GM10248 (cell line): ENCODE results near the gene FMO1.
"Not testable (repeated sequence)": the region's sequence is repeated elsewhere in the genome, so short reads cannot be mapped to it uniquely, and the experiment has no call there.

ENCODE experiments used
- CTCF ChIA-PET: fragments of 300-600 bp; sonication (Branson Sonifier 250); formaldehyde crosslinking; extraction: SDS; loops from one replicate; lab custom pipeline; 2021; ENCODE audit warnings: antibody characterized with exemption; lab: Yijun Ruan, JAX
- POLR2A ChIA-PET: fragments of 350-650 bp; sonication (Branson Sonifier 250); formaldehyde crosslinking; extraction: SDS; loops from one replicate; lab custom pipeline; 2020; ENCODE audit warnings: antibody characterized with exemption; lab: Yijun Ruan, JAX
- DNase-seq: peaks from one replicate; pipeline ENCODE4 v3.0.0; 2012; ENCODE audit errors: extremely low spot score
- TF ChIP-seq, protein P1 (sequence below): IDR thresholded peaks from 2 replicates; pipeline ENCODE4 v1.5.1; 2012; ENCODE audit warnings: mild to moderate bottlenecking, low read depth; ENCODE audit errors: extremely low read depth, missing control alignments, control extremely low read depth

The FMO1 gene

GRCh38 chr1:171233183-171233582 lies 15.1 kb upstream of the FMO1 start:
- CTCF ChIA-PET = interaction anchor here (1.4 to 1.5 kb wide), 2 partner anchors 12 to 18 kb away, joined by 3 to 5 read pairs; no protein-coding TSS in a partner anchor
- TF ChIP-seq, protein P1, sequence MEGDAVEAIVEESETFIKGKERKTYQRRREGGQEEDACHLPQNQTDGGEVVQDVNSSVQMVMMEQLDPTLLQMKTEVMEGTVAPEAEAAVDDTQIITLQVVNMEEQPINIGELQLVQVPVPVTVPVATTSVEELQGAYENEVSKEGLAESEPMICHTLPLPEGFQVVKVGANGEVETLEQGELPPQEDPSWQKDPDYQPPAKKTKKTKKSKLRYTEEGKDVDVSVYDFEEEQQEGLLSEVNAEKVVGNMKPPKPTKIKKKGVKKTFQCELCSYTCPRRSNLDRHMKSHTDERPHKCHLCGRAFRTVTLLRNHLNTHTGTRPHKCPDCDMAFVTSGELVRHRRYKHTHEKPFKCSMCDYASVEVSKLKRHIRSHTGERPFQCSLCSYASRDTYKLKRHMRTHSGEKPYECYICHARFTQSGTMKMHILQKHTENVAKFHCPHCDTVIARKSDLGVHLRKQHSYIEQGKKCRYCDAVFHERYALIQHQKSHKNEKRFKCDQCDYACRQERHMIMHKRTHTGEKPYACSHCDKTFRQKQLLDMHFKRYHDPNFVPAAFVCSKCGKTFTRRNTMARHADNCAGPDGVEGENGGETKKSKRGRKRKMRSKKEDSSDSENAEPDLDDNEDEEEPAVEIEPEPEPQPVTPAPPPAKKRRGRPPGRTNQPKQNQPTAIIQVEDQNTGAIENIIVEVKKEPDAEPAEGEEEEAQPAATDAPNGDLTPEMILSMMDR = no peak
- POLR2A ChIA-PET = no interaction called here
- DNase-seq = no peak

DNA sequence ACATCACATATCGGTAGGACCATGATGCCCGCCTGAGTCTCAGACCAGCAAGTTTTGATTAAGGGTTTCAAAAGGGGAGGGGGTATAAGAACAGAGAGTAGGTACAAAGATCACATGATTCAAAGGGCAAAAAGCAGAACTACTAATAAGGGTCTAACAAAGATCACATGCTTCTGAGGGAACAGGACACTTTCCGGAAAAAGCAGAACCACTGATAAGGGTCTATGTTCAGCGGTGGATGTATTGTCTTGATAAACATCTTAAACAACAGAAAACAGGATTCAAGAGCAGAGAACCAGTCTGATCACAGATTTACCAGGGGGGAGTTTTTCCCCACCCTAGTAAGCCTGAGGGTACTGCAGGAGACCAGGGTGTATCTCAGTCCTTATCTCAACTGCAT lies 12.1 kb upstream of the FMO1 start:
- POLR2A ChIA-PET, DNase-seq: not testable (repeated sequence)
- CTCF ChIA-PET = interaction anchor here (1.3 kb wide), 1 partner anchor 9 kb away, joined by 7 read pairs; no protein-coding TSS in a partner anchor

DNA sequence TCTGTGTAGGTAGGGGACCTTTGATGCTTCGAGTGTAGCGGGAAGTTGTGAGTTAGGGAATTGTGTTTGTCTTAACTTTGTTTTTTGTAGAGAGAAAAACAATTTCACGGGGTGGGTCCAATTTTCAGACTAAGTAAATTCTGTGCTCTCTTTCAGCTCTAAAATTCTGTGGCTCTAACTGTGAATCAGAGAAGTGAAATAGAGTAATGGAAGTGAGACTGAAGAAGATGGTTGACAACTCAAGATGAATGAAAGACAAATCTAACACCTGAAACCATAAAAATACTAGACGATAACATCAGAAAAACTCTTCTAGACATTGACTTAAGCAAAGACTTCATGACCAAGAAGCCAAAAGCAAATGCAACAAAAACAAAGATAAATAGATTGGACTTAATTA lies 4.4 kb upstream of the FMO1 start:
- ChIA-PET CTCF (interaction anchor here (1.4 to 8.3 kb wide), 3 partner anchors 14 to 69 kb away, joined by 7 to 76 read pairs (median 13); partner anchors contain the start of gene FMO4), POLR2A (no interaction called here)
- TF ChIP-seq, protein P1 = no peak
- DNase-seq = no peak

DNA sequence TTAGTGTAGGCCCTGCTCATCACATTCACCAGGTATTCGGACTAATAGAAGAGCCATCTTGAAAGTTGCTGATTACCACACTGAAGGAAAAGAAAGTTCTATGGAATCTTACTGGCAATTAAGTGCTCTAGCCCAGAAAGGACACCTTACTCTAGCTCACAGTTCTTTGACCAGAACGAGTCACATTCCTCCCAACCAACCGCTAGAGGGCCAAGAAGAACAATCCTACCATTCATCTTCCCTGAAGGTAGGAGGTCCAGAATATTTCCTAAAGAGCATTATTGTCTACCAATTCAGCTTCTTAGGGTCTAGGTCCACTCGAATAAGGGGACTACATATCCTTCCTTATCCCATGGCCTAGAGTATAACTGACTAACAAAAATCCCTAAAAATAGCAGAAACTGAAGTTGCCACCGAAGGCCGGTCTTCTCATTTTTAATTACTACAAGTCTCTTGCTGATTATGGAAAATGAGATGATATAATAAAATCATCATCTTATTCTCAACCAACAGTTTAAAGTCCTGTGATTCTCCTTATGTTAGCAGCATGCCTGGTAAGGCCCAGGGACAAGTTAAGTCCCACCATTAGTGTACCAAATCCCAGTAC lies 2.7 kb upstream of the FMO1 start:
- TF ChIP-seq, protein P1 = peak; percentile 71
- POLR2A ChIA-PET = no interaction called here
- CTCF ChIA-PET = interaction anchor here (0.6 to 8.3 kb wide), 18 partner anchors 8 to 144 kb away, joined by 3 to 76 read pairs (median 5); partner anchors contain the start of genes FMO2 and FMO4
- peak; percentile 38 for DNase-seq

GRCh38 chr1:171247501-171247900 lies 793 bp upstream of the FMO1 start:
- CTCF ChIA-PET = interaction anchor here (1.3 to 8.3 kb wide), 3 partner anchors 10 to 66 kb away, joined by 4 to 76 read pairs (median 32); partner anchors contain the start of gene FMO4

DNA sequence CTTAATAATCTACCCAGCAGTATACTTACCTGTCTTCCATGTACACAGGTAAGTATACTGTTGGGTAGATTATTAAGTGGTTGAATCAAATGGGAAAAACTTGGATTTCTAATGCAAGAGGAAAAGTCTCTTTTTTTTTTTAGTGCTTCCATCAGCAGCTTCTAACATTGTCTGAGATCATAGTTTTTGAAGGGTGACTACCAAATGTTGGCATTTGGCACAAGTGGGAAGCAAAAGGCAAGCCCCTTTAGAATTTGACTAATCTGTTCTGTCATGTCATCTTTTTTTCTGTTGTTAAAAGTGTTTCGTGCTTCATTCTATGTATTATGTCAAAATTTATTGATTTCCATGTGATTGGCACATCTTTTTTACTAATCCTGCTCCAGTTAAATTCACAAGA lies 547 bp downstream of the FMO1 start:
- ChIA-PET POLR2A (no interaction called here), CTCF (interaction anchor here (5.1 to 8.3 kb wide), 2 partner anchors 21 to 64 kb away, joined by 32 to 76 read pairs; partner anchors contain the start of gene FMO4)
- no peak for DNase-seq

More at GRCh38 chr1:171247501-171247900, 793 bp upstream of the FMO1 start:
- DNase-seq = no peak
- POLR2A ChIA-PET = no interaction called here
- TF ChIP-seq, protein P1 = no peak

More for the DNA sequence above, 547 bp downstream of the FMO1 start:
- TF ChIP-seq, protein P1 = no peak
